ENCODE results near the gene MPRIP.

DNA sequence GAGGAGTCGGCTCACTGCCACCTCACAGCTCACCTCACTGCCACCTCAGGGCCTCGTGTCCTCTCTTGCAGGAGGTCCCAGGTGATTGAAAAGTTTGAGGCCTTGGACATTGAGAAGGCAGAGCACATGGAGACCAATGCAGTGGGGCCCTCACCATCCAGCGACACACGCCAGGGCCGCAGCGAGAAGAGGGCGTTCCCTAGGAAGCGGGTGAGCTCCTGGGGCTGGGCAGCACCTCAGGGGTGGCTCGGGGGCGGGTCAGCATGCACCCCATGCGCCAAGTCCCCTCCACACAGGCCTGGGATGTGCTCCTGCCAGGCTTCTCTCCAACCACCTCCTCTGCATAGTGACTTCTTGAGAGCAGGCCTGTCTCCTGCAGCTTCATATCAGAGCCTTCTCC is 100.3 kb downstream of the MPRIP start:
- TF ChIP-seq, protein P1, sequence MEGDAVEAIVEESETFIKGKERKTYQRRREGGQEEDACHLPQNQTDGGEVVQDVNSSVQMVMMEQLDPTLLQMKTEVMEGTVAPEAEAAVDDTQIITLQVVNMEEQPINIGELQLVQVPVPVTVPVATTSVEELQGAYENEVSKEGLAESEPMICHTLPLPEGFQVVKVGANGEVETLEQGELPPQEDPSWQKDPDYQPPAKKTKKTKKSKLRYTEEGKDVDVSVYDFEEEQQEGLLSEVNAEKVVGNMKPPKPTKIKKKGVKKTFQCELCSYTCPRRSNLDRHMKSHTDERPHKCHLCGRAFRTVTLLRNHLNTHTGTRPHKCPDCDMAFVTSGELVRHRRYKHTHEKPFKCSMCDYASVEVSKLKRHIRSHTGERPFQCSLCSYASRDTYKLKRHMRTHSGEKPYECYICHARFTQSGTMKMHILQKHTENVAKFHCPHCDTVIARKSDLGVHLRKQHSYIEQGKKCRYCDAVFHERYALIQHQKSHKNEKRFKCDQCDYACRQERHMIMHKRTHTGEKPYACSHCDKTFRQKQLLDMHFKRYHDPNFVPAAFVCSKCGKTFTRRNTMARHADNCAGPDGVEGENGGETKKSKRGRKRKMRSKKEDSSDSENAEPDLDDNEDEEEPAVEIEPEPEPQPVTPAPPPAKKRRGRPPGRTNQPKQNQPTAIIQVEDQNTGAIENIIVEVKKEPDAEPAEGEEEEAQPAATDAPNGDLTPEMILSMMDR (IDR thresholded peaks at IDR 0.05), result no peak
- TF ChIP-seq, protein P2, sequence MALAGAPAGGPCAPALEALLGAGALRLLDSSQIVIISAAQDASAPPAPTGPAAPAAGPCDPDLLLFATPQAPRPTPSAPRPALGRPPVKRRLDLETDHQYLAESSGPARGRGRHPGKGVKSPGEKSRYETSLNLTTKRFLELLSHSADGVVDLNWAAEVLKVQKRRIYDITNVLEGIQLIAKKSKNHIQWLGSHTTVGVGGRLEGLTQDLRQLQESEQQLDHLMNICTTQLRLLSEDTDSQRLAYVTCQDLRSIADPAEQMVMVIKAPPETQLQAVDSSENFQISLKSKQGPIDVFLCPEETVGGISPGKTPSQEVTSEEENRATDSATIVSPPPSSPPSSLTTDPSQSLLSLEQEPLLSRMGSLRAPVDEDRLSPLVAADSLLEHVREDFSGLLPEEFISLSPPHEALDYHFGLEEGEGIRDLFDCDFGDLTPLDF (CRISPR knock-in tag; IDR thresholded peaks at IDR 0.05), result no peak
- no peak for TF ChIP-seq GRHL2 (CRISPR knock-in tag; IDR thresholded peaks at IDR 0.05; ENCODE audit: insufficient replicate concordance, severe bottlenecking)
- TF ChIP-seq SP1 (CRISPR knock-in tag; conservative IDR thresholded peaks at IDR 0.05), result no peak
- TF ChIP-seq, protein P3, sequence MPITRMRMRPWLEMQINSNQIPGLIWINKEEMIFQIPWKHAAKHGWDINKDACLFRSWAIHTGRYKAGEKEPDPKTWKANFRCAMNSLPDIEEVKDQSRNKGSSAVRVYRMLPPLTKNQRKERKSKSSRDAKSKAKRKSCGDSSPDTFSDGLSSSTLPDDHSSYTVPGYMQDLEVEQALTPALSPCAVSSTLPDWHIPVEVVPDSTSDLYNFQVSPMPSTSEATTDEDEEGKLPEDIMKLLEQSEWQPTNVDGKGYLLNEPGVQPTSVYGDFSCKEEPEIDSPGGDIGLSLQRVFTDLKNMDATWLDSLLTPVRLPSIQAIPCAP (CRISPR knock-in tag; IDR thresholded peaks at IDR 0.05), result no peak
- no peak for TF ChIP-seq ATF1 (CRISPR knock-in tag; IDR thresholded peaks at IDR 0.05)
- TF ChIP-seq, protein P4, sequence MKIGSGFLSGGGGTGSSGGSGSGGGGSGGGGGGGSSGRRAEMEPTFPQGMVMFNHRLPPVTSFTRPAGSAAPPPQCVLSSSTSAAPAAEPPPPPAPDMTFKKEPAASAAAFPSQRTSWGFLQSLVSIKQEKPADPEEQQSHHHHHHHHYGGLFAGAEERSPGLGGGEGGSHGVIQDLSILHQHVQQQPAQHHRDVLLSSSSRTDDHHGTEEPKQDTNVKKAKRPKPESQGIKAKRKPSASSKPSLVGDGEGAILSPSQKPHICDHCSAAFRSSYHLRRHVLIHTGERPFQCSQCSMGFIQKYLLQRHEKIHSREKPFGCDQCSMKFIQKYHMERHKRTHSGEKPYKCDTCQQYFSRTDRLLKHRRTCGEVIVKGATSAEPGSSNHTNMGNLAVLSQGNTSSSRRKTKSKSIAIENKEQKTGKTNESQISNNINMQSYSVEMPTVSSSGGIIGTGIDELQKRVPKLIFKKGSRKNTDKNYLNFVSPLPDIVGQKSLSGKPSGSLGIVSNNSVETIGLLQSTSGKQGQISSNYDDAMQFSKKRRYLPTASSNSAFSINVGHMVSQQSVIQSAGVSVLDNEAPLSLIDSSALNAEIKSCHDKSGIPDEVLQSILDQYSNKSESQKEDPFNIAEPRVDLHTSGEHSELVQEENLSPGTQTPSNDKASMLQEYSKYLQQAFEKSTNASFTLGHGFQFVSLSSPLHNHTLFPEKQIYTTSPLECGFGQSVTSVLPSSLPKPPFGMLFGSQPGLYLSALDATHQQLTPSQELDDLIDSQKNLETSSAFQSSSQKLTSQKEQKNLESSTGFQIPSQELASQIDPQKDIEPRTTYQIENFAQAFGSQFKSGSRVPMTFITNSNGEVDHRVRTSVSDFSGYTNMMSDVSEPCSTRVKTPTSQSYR (CRISPR knock-in tag; IDR thresholded peaks at IDR 0.05), result no peak
- TF ChIP-seq, protein P5, sequence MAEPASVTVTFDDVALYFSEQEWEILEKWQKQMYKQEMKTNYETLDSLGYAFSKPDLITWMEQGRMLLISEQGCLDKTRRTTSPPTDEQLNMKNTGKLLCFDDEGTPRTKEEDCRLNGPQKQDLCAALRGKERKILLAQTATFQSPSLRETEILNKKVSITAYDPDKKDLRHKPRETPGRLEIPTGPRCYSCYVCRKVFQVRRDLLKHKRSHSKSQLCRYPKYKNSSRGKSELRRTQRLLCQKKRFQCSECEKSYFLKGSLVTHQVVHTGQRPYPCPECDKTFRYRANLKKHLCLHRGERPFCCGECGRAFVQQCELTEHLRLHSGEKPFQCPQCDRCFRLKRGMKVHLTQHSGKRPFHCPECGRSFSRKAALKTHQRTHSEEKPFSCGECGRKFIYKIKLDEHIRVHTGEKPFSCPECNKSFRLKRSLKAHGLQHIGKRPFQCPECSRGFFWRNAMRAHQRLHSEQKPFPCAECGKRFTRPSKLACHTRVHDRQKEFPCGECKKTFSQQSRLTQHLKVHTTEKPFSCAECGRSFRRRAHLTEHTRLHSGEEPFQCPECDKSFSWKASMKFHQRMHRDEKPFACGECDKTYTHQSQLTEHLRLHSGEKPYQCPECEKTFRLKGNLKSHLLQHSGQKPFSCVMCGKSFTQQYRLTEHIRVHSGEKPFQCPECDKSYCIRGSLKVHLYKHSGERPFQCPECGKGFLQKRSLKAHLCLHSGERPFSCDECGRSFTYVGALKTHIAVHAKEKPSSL (CRISPR knock-in tag; conservative IDR thresholded peaks at IDR 0.05), result no peak
- no peak for TF ChIP-seq NFE2L1 (CRISPR knock-in tag; IDR thresholded peaks at IDR 0.05)
- no peak for TF ChIP-seq CREB1 (CRISPR knock-in tag; IDR thresholded peaks at IDR 0.05)
- TF ChIP-seq FOXJ3 (CRISPR knock-in tag; IDR thresholded peaks at IDR 0.05; ENCODE audit: borderline replicate concordance), result no peak
